Neural progenitor cell (in vitro differentiated cells): ENCODE measurements around the gene NDUFS2.

Experiments
- CTCF ChIP-seq: fragments of 200-600 bp; sonication (generic); IDR thresholded peaks from 2 replicates; pipeline ENCODE4 v1.5.1; 2017; ENCODE audit warnings: antibody characterized with exemption, mild to moderate bottlenecking
- EZH2 ChIP-seq: fragments of 200-600 bp; sonication (generic); IDR thresholded peaks from 2 replicates; pipeline ENCODE4 v1.6.1; 2017; ENCODE audit warnings: antibody characterized with exemption, mild to moderate bottlenecking, moderate library complexity
- EZH2phosphoT487 ChIP-seq: fragments of 200-600 bp; sonication (generic); IDR thresholded peaks from 2 replicates; pipeline ENCODE4 v1.6.1; 2017; ENCODE audit warnings: antibody characterized with exemption

- TF ChIP-seq CTCF, result no peak
- no peak for TF ChIP-seq EZH2
- no peak for TF ChIP-seq EZH2phosphoT487
Observed at GRCh38 chr1:161222175-161223019, 20.2 kb downstream of the NDUFS2 start.
